Stimulated activated CD8-positive, alpha-beta memory T cell treated with anti-CD3 and anti-CD28 coated beads, Interleukin-4, amount 100 ng/mL, for 48 hours (primary cell): Measurements from ENCODE around the gene NUBPL.
"Not testable (repeated sequence)": the region's sequence is repeated elsewhere in the genome, so short reads cannot be mapped to it uniquely, and the experiment has no call there.

Source experiments
- DNase-seq: peaks from one replicate; pipeline ENCODE4 v3.0.0-alpha.2; 2020

Gene NUBPL

DNA sequence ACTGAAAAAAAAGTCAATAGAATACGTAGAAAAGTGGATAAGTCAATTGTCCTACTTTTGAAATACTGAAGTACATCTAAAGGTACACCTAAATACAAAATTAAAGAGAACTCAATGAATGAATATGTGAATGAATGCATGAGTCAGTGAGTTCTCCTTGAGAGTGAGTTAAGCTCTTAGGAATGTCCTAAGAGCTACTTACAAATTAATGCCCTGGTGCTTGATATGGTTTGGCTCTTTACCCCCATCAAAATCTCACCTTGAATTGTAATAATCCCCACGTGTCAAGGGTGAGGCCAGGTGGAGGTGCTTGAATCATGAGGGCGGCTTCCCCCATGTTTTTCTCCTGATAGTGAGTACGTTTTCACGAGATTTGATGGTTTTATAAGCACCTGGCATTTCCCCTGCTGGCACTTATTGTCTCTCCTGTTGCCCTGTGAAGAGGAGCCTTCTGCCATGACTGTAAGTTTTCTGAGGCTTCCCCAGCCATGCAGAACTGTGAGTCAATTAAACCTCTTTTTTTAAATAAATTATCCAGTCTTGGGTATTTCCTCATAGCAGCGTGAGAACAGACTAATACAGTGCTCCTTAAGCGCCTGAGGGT is 323.7 kb downstream of the NUBPL start:
- DNase-seq = no peak

DNA sequence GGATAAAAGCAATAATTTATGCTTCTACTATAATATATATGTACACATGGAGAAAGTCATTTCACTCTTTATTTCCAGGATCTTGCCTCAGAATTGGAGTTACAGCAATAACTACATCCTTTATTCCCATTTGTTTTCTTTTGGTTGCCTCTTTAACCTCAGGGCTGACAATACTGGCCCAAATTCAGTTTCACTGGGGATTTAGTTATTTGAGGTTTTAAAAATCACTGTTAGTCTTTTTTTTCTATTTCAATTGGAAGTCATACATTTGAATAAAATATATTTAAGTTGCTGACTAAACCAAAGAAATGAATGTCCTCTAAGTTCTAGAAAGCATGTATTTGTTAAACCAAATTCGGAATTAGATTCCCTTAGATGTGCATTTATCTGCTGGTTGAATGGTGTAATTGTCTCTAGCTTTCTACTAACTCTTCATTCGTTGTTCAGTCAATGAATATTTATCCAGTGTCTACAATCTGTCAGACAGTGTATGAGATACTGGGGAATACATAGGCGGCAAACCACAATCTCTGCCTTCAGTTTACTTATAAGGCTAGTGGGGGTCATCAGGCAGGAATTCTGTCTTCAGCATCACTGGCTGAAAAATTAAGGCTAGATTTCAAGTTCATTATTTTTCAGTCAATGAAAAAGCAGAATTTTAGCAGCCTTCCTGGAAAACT is 325.1 kb downstream of the NUBPL start:
- DNase-seq = no peak

DNA sequence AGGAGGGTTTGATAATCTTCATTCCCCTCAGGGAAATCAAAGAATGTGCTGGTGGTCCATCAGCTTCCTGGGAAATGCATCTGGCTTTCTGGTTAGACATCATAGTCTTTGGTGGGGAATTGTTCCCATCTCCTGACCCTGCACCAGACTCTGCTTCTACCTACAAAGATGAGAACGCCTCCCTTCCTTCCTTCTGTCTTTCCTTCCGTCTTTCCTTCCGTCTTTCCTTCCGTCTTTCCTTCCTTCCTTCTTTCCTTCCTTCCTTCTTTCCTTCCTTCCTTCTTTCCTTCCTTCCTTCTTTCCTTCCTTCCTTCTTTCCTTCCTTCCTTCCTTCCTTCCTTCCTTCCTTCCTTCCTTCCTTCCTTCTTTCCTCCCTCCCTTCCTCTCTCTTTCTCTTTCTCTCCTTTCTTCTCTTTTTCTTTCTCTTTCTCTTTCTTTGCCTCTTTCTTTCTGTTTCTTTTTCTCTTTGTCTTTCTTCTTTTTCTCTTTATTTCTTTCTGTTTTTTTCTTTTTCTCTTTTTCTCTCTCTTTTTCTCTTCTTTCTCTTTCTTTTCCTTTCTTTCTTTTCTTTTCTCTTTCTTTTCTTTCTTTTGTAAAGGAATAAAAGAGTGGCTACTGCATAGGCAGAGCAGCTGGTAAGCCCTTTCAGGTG is 326.9 kb downstream of the NUBPL start:
- no peak for DNase-seq

GRCh38 chr14:31889297-31889696 is 328.1 kb downstream of the NUBPL start:
- no peak for DNase-seq

DNA sequence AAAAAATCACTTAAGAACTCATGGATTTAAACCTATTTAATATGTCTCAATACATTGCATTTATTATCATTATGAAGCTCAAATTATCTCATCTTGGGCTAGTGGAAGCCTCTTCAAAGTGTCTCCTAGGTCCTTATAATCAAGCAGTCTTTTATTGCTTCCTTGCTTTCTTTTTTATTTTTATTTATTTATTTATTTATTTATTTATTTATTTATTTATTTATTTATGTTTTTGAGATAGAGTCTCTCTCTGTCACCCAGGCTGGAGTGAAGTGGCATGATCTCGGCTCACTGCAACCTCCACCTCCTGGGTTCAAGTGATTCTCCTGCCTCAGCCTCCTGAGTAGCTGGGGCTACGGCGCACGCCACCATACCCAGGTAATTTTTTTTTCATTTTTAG is 329.0 kb downstream of the NUBPL start:
- DNase-seq = not testable (repeated sequence)

GRCh38 chr14:31893221-31893757 is 332.1 kb downstream of the NUBPL start:
- no peak for DNase-seq

DNA sequence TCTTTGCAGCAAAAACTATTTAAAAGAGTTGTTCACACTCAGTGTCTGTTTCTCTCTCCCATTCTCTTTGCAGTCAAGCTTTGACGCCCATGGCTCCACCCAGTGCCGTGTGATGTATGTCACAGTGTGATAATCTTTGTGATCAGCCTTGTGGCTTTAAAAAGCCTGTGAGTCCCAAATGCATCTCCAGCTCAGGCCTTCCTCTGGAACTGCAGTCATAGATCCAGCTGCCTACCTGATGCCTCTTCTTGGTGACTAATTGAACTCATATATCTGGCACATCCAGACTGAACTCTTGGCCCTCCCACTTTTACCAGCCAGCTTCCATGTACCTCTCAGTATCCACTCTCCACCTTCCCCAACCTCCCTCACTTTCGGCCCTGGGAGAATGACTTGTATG is 333.1 kb downstream of the NUBPL start:
- no peak for DNase-seq

DNA sequence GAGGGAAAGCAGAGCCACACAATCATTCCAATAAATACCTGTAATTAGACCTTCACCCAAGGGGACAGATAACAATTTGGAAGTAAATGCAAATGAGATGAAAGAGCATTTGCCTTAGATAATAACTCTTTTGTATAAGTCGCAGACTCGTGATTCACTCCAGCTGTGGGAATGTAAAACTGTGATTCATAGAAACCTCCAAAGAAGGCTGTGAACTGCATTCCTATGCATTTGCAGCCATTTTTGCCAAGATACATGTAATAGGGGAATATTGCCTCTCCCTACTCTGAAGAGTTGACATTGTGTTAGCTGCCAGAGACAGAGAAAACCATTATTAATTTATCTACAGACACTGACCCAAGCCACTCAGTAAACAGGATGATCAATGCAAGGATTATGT is 334.0 kb downstream of the NUBPL start:
- DNase-seq = no peak

DNA sequence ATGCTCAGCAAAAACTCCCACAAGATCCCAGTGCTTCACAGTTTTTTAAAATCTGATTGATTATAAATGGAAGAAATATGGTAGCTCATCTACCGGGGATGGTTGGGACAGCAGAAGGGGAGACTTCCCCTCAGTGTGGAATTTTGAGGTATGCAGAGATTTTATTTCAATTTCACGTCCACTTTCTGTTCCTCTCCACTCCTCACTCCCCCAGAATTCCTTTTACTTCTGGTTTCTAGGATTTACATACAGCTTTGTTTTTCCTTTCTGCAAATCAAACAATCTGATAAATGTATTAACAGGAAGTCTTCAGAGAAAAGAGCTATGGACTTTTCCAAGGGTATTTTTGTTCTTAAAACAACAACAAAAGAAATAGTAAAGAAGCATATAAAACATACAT is 334.4 kb downstream of the NUBPL start:
- DNase-seq = no peak

- DNase-seq = no peak
Observed at GRCh38 chr14:31897581-31898186, 336.5 kb downstream of the NUBPL start.

DNA sequence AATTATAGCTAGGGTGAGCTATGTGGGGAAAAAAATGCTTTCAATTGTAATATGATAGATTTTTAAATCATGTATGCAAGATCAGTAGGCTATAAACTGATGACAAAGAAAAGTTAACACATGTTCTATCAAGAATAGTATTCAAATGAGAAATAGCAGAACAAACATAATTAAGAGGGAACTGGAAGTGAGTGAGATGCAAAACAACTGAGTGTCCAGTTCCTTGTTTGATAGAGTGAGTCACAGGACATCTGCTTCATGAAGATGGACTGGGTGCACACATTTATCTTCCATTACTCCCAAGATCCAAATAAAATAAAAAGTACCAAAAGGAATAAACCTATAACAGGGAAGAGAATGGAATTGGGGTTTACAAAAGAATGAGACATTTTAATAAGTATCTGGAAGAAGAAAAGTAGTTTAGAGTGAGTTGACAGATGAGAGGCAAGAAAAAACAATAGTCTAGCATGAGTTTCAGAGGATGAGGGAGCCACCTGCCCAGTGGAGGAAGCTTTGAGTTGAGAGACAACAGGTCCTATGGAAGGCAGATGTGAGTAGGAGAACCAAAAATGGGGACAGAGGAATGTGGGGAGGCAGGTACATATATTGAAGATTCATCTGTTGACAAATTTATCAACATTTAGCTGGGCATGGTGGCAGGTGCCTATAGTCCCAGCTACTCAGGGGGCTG is 337.8 kb downstream of the NUBPL start:
- no peak for DNase-seq

GRCh38 chr14:31902002-31902401 is 340.8 kb downstream of the NUBPL start:
- DNase-seq = no peak

DNA sequence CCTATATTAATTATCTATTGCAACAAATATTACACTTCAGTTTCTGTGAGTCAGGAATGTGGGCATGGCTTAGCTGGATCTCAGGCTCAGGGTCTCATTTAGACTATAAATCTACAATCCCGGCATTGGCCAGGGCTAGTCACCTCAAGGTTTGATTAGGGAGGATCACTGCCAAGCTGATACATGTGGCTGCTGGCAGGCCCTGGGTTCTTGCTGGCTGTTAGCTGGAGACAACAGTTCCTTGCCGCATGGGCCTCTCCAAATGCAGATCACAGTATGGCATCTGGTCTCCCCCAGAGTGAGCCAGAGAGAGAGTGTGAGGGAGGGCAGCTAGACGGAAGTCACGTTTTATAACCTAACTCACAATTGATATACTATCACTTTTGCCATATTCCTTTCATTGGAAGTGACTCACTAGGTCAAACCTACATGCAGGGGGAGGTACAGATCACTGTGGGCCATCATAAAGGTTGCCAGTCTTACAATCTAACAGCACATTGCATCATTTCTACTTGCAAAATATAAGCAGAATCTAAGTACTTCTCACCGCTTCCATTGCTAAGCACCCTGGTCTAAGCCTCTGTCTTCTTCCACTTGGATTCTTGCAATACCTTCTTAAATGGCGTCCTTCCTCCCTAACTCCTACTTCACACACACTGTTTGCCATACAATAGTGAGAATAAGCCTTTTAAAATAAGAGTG is 341.9 kb downstream of the NUBPL start:
- no peak for DNase-seq

- no peak for DNase-seq
Observed at GRCh38 chr14:31909977-31910376, 348.8 kb downstream of the NUBPL start.
